T-helper 2 cell treated with Interferon-gamma antibody and Interleukin-4, amounts not matched to agents 100 ng/mL and 5 ng/mL, for 36 hours (primary cell): ENCODE measurements around the gene HOXC10. TPM values are rescaled to one million over a fixed set of nuclear protein-coding genes. Genes with fewer than 3 reads are reported as not detected.

ENCODE experiments used
- intact Hi-C: fragments of 100-400 bp; cut with micrococcal nuclease; formaldehyde crosslinking; loops from one replicate; pipeline ENCODE4 v1.15.1; 2023
- total RNA-seq: library from RNA; stranded (reverse); gene quantifications from 2 replicates; pipeline ENCODE4 v1.2.3, GENCODE V29; 2022

Gene HOXC10
- total RNA-seq, 1 donor from 2014 or later = not detected

GRCh38 chr12:53999559-54000115 lies 14.7 kb downstream of the HOXC10 start:
- intact Hi-C loops = loop anchor here (5.0 kb wide), 2 partner anchors 33 to 47 kb away; partner anchors contain the start of genes HOXC12 and HOXC5

DNA sequence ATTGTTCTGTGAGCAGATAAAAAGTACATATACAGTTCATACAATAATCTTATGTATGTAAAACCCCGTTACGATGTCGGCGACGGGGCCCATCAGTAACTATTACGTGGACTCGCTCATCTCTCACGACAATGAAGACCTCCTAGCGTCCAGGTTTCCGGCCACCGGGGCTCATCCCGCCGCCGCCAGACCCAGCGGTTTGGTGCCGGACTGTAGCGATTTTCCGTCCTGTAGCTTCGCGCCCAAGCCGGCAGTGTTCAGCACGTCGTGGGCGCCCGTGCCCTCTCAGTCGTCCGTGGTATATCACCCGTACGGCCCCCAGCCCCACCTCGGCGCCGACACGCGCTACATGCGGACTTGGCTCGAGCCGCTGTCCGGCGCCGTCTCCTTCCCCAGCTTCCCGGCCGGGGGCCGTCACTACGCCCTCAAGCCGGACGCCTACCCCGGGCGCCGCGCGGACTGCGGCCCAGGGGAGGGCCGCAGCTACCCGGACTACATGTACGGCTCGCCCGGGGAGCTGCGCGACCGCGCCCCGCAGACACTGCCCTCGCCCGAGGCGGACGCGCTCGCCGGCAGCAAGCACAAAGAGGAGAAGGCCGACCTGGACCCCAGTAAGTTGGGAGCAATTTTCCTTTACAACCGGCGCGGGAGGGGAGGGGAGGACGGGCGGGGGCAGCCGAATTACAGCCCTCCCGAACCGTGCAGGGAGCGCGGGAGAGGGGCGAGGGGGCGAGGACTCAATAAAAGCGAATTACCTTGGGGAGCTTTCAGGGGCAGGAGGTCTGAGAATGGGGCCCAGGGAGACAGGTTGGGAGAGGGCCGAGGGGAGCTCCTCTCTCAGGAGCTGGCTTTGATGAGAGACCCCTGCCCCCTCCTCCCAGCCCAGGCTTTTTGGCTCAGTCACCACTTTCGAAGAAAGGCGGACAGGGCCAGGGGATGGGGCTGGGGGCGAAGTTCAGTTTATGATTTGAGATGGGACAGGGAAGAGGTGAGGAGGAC lies 15.5 kb downstream of the HOXC10 start, which contains the start of gene HOXC9:
Gene HOXC9 (plus strand): TSS at position 46 of the 999 bp plus-strand sequence. CDS start 28 bp downstream, at position 74.
- intact Hi-C loops = no loop called here

DNA sequence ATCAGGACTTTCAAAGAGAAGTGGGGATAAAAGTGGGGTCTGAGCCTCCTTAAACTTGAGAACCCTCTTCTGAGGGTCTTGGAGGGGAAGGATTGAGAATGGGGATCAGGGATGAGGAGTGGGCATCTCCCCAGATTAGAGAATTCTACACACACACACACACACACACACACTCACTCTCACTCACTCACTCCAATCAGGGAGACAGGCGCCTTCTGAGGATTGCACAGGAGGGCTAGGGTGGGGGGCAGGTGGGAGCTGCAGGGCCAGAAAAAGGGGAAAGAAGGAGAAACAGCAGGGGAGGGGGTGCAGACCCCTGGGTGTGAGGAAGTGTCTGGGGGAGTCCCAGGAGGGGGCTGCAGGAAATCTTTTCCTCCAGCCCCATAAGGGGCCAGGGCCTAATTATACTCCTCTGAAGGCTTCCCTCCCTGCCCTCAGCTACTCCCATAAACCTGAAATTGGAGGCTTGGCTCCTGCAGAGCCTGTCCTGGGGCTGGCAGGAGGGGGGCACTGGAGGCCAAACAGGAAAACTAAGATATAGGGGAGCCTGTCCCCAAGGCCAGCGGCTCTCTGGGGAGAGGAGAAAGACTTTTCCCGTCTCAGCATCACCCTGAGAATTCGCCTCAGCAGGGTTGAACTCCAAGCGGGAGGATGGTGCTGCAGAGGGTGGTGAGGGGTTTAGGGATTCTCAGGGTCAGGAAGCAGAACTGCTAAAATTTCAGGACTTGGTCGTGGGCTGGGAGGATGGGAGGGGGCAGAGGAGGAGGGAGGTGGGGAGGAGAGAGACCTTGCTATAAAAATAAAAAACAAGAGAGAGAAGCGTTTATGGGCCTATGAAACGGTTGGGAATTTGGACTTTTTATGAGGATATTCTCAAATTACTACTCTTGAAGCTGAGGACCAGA lies 16.6 kb downstream of the HOXC10 start:
- intact Hi-C loops = loop anchor here (2.0 kb wide), 1 partner anchor 17 kb away; the partner anchor contains the start of gene HOXC10

DNA sequence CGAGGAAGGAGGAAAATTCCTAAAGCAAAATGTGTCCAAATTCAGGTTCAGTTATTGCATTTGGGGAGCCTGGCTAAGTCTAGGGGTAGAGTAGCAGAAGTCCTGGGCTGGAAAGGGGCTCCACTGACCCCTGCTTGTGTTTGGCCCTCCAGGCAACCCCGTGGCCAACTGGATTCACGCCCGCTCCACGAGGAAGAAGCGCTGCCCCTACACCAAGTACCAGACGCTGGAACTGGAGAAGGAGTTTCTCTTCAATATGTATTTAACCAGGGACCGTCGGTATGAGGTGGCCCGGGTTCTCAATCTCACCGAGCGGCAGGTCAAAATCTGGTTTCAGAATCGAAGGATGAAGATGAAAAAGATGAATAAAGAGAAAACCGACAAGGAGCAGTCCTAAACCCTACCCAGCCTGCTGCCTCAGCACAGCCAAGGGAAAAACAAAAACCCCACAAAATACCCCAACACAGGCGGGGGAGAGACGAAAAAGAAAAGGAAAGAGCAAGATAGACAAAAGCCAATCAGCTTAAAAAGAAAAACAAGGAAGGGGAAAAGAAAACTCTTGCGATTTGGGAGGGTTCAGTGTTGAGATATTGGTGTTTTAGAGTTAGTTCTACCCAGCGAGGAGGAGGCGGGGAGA lies 17.4 kb downstream of the HOXC10 start:
- intact Hi-C loops = loop anchor here (2.0 kb wide), 1 partner anchor 18 kb away; the partner anchor contains the start of gene HOXC10

DNA sequence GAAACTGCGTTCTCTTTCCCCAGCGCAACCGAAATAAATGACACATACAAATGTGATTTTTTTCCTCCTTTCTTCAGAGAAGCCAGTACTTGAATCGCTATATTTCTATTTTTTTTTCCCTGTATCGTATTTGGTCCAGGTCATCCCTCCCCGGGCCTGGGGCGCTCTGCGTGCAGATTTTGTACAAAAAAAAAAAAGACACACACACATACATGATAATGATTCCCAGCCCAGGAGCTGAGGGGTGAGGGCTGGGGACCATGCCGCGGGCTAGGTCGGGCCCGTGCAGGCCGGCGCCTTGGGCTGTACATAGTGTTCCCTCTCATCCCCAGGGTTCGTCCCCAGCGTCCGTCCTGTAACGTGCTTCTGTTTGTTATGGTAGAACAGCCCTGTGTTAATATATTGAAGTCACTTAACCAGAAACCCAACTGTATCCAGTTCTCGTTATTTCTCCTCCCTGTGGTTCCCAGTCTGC lies 18.0 kb downstream of the HOXC10 start:
- intact Hi-C loops = loop anchor here (2.0 kb wide), 1 partner anchor 18 kb away; the partner anchor contains the start of gene HOXC10

- intact Hi-C loops = loop anchor here (2.0 kb wide), 1 partner anchor 19 kb away; the partner anchor contains the start of gene HOXC10
Observed at GRCh38 chr12:54003625-54004024, 18.7 kb downstream of the HOXC10 start.

- intact Hi-C loops = no loop called here
Observed at GRCh38 chr12:54004063-54004840, 19.3 kb downstream of the HOXC10 start.

- intact Hi-C loops = no loop called here
Observed at GRCh38 chr12:54004841-54005530, 20.0 kb downstream of the HOXC10 start.

- intact Hi-C loops = no loop called here
Observed at GRCh38 chr12:54005531-54005852, 20.5 kb downstream of the HOXC10 start.

GRCh38 chr12:54005853-54006558 lies 21.1 kb downstream of the HOXC10 start:
- intact Hi-C loops = loop anchor here (1.0 kb wide), 3 partner anchors 185 to 202 kb away; no protein-coding TSS in a partner anchor

DNA sequence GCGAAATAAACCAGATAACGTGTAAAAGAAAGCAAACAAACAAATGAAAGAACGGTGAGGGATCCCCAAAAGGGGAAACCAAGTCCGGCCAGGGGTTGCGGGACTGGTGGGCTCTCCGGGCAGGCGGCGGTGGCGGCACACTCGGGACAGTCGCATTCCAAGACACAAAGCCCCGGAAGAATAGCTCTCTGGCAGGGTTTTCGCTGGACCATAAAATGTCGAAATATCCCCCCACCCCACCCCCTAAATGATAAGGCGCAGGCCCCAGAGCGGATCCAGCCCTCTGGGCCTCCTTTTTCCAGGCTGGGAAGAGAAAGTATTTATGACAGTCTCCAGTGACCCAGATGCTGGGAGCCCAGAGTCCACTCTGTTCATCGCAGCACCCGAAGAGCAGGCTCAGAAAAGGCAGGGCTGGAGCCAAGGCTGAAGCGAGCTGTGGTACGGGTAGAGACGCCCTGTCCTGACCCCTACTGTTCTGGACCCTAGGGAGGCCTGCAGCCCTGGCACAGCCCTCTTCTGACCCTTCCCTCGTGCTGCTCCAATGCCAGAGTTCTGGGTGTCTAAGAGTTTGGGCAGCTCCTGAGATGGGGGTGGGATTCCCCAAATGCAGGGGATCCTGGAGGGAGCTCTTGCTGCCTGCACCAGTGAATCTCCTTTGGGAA lies 21.7 kb downstream of the HOXC10 start:
- intact Hi-C loops = loop anchor here (1.0 kb wide), 3 partner anchors 185 to 202 kb away; no protein-coding TSS in a partner anchor

DNA sequence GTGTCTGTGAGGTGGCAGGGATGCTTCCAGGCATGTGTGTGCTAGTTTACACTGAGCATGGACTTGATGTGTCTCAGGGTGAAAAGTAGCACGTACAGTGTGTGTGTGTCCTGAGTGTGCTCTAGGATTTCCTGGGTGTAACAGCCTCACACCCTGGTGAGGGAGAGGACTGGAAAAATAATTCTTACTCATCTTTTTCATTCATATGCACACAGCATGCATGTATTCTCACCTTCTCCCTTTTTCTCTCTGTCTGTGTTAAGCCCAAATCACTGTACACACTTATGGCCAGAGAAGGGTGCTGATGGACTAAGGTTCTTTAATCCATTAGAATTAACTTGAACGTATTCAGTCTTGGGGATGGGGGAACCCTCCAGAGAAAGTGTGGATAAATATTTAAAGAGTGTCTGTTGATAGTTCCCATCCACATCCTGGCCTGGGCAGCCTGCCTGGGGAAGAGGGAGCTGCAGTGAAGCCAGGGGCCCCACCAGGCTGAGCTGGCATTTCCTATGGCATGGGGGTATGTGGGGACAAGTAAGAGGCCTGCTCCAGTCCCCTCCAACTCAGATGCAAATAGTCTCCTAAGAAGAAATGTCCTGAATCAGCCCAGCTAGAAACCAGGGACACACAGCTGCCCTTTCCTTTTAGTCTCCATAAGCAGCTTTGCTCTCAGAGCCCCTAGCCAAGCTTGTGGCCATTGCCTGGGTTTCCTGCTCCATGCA lies 22.8 kb downstream of the HOXC10 start:
- intact Hi-C loops = no loop called here

DNA sequence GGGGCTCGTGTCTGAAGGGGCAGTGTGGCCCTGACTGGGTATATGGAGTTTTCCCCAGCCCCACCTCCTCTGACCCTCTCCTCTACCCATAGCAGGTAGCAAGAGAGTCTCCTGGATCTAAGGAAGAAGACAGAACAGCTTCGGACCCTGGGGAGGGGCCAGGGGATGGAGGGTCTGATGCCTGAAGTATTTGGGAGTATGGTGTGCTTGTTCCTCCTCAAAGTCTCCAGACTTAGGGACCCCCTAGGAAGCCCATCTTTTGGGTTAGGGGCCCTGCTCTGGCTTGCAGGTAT lies 23.3 kb downstream of the HOXC10 start:
- intact Hi-C loops = no loop called here

- intact Hi-C loops = no loop called here
Observed at GRCh38 chr12:54009171-54010052, 24.5 kb downstream of the HOXC10 start.

GRCh38 chr12:54010053-54010971 lies 25.4 kb downstream of the HOXC10 start:
- intact Hi-C loops = no loop called here
